Lower leg skin (tissue), 4 donors: Measurements from ENCODE around the gene ZDHHC14. TPM values are rescaled to one million over a fixed set of nuclear protein-coding genes. Genes with fewer than 3 reads are reported as not detected.

Experiments used
- DNase-seq, 2 donors: peaks; one replicate each; pipeline ENCODE4 v3.0.0-alpha.2; 2019; ENCODE audit warnings: low spot score in 2 of 2
- H3K4me3 ChIP-seq: fragments of 200-600 bp; sonication (generic); 2 replicates; pipeline ENCODE4 v1.5.1; 2017; ENCODE audit warnings: mild to moderate bottlenecking, low read depth; ENCODE audit not compliant: poor library complexity, severe bottlenecking
- POLR2A ChIP-seq, 2 donors: fragments of 450-650 bp; IDR thresholded peaks; one replicate each; pipeline ENCODE4 v1.6.1; 2016 to 2017; ENCODE audit warnings: antibody characterized with exemption in 2 of 2, mild to moderate bottlenecking in 1 of 2, moderate library complexity in 1 of 2
- WGBS, 2 donors: methylation state at CpG; one replicate each; pipeline ENCODE4 v1.1.5; 2018; 5-methylcytosine and 5-hydroxymethylcytosine counted together
- intact Hi-C: fragments of 100-400 bp; cut with DNase I; formaldehyde crosslinking; loops from one replicate; pipeline ENCODE4 v1.15.0; 2023; ENCODE audit warnings: low total_unique reads
- total RNA-seq, 4 donors: library from RNA; depleted of rRNA; stranded (reverse); fragments of >200 nt; gene quantifications; one replicate each; pipeline ENCODE4 v1.1.0, GENCODE V29; 2016
- TF ChIP-seq, protein P1 (sequence below), 3 donors: fragments of 450-650 bp; IDR thresholded peaks; one replicate each; pipeline ENCODE4 v1.5.1; 2016; ENCODE audit warnings: antibody characterized with exemption in 3 of 3, mild to moderate bottlenecking in 3 of 3, moderate library complexity in 2 of 3

The ZDHHC14 gene
- total RNA-seq, 4 donors from 2014 or later = 4.5 to 8.3 (median 6.1) TPM

GRCh38 chr6:157634546-157634945 lies 253.6 kb downstream of the ZDHHC14 start:
- no peak for DNase-seq
- H3K4me3 ChIP-seq = no peak overlapping the region
- intact Hi-C loops = no loop called here
- TF ChIP-seq POLR2A (IDR thresholded peaks at IDR 0.05) = no peak
- TF ChIP-seq, protein P1, sequence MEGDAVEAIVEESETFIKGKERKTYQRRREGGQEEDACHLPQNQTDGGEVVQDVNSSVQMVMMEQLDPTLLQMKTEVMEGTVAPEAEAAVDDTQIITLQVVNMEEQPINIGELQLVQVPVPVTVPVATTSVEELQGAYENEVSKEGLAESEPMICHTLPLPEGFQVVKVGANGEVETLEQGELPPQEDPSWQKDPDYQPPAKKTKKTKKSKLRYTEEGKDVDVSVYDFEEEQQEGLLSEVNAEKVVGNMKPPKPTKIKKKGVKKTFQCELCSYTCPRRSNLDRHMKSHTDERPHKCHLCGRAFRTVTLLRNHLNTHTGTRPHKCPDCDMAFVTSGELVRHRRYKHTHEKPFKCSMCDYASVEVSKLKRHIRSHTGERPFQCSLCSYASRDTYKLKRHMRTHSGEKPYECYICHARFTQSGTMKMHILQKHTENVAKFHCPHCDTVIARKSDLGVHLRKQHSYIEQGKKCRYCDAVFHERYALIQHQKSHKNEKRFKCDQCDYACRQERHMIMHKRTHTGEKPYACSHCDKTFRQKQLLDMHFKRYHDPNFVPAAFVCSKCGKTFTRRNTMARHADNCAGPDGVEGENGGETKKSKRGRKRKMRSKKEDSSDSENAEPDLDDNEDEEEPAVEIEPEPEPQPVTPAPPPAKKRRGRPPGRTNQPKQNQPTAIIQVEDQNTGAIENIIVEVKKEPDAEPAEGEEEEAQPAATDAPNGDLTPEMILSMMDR (IDR thresholded peaks at IDR 0.05) = no peak
- 81 to 90% methylated on average over 8 of the region's 8 CpGs for WGBS, 2 donors

- intact Hi-C loops = no loop called here
- no peak for DNase-seq
- TF ChIP-seq, protein P1 (IDR thresholded peaks at IDR 0.05) = no peak
- no peak for TF ChIP-seq POLR2A (IDR thresholded peaks at IDR 0.05)
- WGBS, 2 donors = 84 to 87% methylated on average over 23 of the region's 23 CpGs
- H3K4me3 ChIP-seq = no peak overlapping the region
Observed at GRCh38 chr6:157635388-157636244, 254.6 kb downstream of the ZDHHC14 start.

GRCh38 chr6:157637516-157637915 lies 256.5 kb downstream of the ZDHHC14 start:
- intact Hi-C loops = no loop called here
- no peak overlapping the region for H3K4me3 ChIP-seq
- DNase-seq = no peak
- no peak for TF ChIP-seq POLR2A (IDR thresholded peaks at IDR 0.05)
- WGBS, 2 donors = 88 to 96% methylated on average over 5 of the region's 5 CpGs

DNA sequence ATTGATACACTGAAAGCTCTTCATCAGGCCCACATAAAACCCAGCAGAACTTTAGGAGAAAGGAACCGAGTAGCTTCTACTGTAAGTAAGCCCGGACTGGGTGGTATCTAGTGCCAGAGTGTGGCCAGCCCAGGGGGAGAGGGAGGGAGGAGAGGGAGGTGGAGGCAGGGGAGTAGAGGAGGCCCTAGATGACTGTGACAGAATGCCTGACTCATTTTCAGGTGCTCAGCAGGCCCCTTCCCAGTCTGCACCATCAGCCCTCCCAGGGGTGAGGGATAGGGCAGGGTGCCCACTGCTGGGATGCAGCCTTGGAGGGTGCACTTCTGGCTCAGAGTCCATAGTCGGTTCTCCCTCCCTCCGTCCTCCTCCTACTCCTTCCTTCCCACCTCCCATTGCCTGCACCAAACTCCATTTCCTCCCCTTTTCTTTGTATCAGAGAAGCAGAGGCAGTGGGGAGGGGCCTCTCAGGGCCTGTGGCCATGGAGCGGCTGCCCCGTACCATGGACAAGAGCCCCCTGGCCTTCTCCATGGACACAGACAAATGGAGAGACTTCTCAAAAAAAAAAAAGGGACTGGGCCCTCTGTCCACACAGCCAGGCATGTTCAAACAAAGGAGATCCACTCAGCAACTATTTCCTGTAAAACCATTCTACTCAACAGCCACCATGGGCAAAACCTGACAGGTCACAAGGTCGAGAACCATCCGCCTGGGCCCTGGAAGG lies 257.1 kb downstream of the ZDHHC14 start:
- intact Hi-C loops = no loop called here
- no peak for DNase-seq
- H3K4me3 ChIP-seq = no peak overlapping the region
- WGBS, 2 donors = 95% methylated on average over 8 of the region's 8 CpGs
- TF ChIP-seq POLR2A (IDR thresholded peaks at IDR 0.05) = no peak
- TF ChIP-seq, protein P1 (IDR thresholded peaks at IDR 0.05) = no peak

DNA sequence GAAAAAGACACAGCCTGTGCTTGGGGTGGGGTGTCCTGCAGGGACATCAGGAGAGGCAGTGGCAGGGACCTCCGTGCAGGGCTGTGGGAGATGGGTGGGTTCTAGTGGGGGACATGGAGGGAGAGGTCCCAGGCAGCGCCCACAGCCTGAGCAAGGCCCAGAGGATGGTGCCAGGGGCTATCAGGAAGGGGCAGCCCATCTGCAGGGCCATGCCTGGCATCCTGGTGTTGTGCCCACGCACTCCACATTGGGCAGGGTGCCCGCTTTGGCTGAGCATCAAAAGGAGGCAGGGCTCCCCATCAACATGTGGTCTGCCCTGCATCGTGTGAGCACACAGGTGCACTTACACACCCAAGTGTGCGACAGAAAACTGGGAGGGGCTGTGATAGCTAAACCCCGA lies 257.8 kb downstream of the ZDHHC14 start:
- intact Hi-C loops = no loop called here
- no peak overlapping the region for H3K4me3 ChIP-seq
- no peak for DNase-seq
- TF ChIP-seq POLR2A (IDR thresholded peaks at IDR 0.05) = no peak
- TF ChIP-seq, protein P1 (IDR thresholded peaks at IDR 0.05) = no peak
- 79 to 80% methylated on average over 6 to 7 of the region's 7 CpGs for WGBS, 2 donors

- H3K4me3 ChIP-seq = no peak overlapping the region
- no peak for DNase-seq
- no peak for TF ChIP-seq POLR2A (IDR thresholded peaks at IDR 0.05)
- TF ChIP-seq, protein P1 (IDR thresholded peaks at IDR 0.05) = no peak
- intact Hi-C loops = no loop called here
- 90 to 93% methylated on average over 8 of the region's 8 CpGs for WGBS, 2 donors
Observed at GRCh38 chr6:157640746-157641451, 259.9 kb downstream of the ZDHHC14 start.
